OCI-LY7 (cell line): ENCODE results near the gene RDH14. TPM values are rescaled to one million over a fixed set of nuclear protein-coding genes. Genes with fewer than 3 reads are reported as not detected.

Source experiments
- BruUV-seq: library from RNA; stranded (reverse); fragments of 400-500 nt; replicated peaks from 2 replicates; lab custom pipeline; 2021; lab: Mats Ljungman, UMichigan
- CTCF ChIA-PET: fragments of 300-600 bp; sonication (Branson Sonifier 250); formaldehyde crosslinking; loops from one replicate; lab custom pipeline; 2022; ENCODE audit warnings: antibody characterized with exemption; ENCODE audit not compliant: unreplicated experiment; lab: Charles Lee
- POLR2A ChIA-PET: fragments of 300-600 bp; sonication (Branson Sonifier 250); formaldehyde crosslinking; loops from one replicate; lab custom pipeline; 2022; ENCODE audit warnings: antibody characterized with exemption; lab: Charles Lee
- DNase-seq: peaks from one replicate; pipeline ENCODE4 v3.0.0-alpha.2; 2015; ENCODE audit warnings: low spot score
- H2AFZ ChIP-seq: fragments of 200-600 bp; sonication (generic), shearing (Covaris generic); 2 replicates; pipeline ENCODE4 v1.6.1; 2014; ENCODE audit warnings: mild to moderate bottlenecking, antibody characterized with exemption, low read length, moderate library complexity
- H3K27ac ChIP-seq: fragments of 200-600 bp; sonication (generic); 2 replicates; pipeline ENCODE4 v1.5.1; 2014; ENCODE audit warnings: mixed run types, low read depth, mild to moderate bottlenecking, moderate library complexity, low read length, inconsistent platforms; ENCODE audit not compliant: poor library complexity, severe bottlenecking
- H3K36me3 ChIP-seq: fragments of 200-600 bp; sonication (generic); 2 replicates; pipeline ENCODE4 v1.6.1; 2014; ENCODE audit warnings: mild to moderate bottlenecking, antibody characterized with exemption, low read length, moderate library complexity, mixed read lengths; ENCODE audit not compliant: insufficient read depth
- H3K4me1 ChIP-seq: fragments of 200-600 bp; sonication (generic); 2 replicates; pipeline ENCODE4 v1.5.1; 2014; ENCODE audit warnings: mild to moderate bottlenecking, low read length; ENCODE audit not compliant: insufficient read depth, poor library complexity, severe bottlenecking
- H3K4me2 ChIP-seq: fragments of 200-600 bp; sonication (generic); 2 replicates; pipeline ENCODE4 v1.6.1; 2014; ENCODE audit warnings: mild to moderate bottlenecking, low read length
- H3K4me3 ChIP-seq: fragments of 200-600 bp; sonication (generic); 2 replicates; pipeline ENCODE4 v1.5.1; 2014; ENCODE audit warnings: mild to moderate bottlenecking, low read depth, low read length; ENCODE audit not compliant: poor library complexity, severe bottlenecking
- H3K79me2 ChIP-seq: fragments of 200-600 bp; sonication (generic); 2 replicates; pipeline ENCODE4 v1.6.1; 2016; ENCODE audit warnings: low read depth, mild to moderate bottlenecking, low read length, moderate library complexity, mixed read lengths; ENCODE audit not compliant: insufficient read depth
- H3K9me2 ChIP-seq: fragments of 200-600 bp; sonication (generic); 2 replicates; pipeline ENCODE4 v1.6.1; 2016; ENCODE audit warnings: mild to moderate bottlenecking, low read length, mixed read lengths; ENCODE audit not compliant: insufficient read depth
- H3K9me3 ChIP-seq: fragments of 200-600 bp; sonication (generic); 2 replicates; pipeline ENCODE4 v1.6.1; 2014; ENCODE audit warnings: mild to moderate bottlenecking, mixed run types, low read length, mixed read lengths
- H4K20me1 ChIP-seq: fragments of 200-600 bp; sonication (generic); 2 replicates; pipeline ENCODE4 v1.6.1; 2014; ENCODE audit warnings: mild to moderate bottlenecking, antibody characterized with exemption, low read length, moderate library complexity, mixed read lengths; ENCODE audit not compliant: insufficient read depth
- EZH2phosphoT487 ChIP-seq: fragments of 200-600 bp; sonication (generic); IDR thresholded peaks from 2 replicates; pipeline ENCODE4 v1.6.1; 2018; ENCODE audit warnings: low read depth, borderline replicate concordance, mild to moderate bottlenecking, mixed run types, antibody characterized with exemption, low read length, moderate library complexity, mixed read lengths
- intact Hi-C: fragments of 100-400 bp; cut with micrococcal nuclease; formaldehyde crosslinking; loops from one replicate; pipeline ENCODE4 v1.10.0; 2022; ENCODE audit not compliant: unreplicated experiment
- total RNA-seq, 2 experiments: library from RNA; depleted of rRNA in 1 of 2; stranded (reverse); fragments of >200 nt in 1 of 2; shearing (Covaris generic) in 1 of 2; gene quantifications; 2 replicates each; pipeline ENCODE4 v1.2.3, GENCODE V29; 2014 to 2022
- TF ChIP-seq, protein P1 (sequence below): fragments of 200-600 bp; sonication (generic); conservative IDR thresholded peaks from 2 replicates; pipeline ENCODE4 v1.5.1; 2014; ENCODE audit warnings: mild to moderate bottlenecking, antibody characterized with exemption, low read length, moderate library complexity, mixed read lengths

The RDH14 gene
- total RNA-seq, 2 experiments from 2014 or later = 20.6 to 25.2 TPM

DNA sequence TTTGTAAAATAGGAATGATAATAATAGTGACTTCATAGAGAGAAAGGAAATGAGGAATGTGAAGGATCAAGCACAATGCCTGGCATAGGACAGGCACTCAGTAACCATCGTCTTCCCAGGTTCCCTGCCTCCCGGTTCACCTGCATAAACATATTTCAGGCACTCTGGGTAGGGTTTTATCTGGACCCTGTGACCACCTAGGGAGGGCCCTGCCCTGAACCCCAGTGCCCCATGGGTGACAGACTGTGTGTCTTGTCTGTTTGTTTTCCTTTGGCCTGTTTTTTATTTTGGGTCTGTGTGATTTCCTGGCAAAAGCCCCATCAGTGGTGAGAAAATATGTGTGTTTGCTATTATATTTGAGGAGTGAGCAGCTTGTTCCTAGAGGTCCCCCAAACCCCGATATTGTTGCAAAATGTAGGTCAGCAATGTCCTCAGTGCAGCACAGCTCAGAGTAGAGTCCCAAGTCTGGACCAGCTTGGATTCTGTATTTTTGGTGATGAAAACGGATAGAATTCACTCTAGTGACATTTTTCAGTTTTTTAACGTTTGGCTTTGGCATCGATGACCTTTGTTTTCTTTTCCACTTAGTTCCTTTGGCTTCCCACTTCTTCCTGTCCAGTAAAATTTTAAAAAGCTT, 38.5 kb upstream of the RDH14 start:
- Histone ChIP-seq H3K27ac (no peak overlapping the region), H3K9me3 (no peaks in the 10 kb centered on the region), H3K4me3 (no peak overlapping the region), H3K4me1 (peaks cover 26% of the 10 kb centered on the region), H3K9me2 (no peaks in the 10 kb centered on the region), H3K4me2 (0 out of 2 replicates have a peak overlapping the region, but pooled peaks have one; percentile 22), H4K20me1 (no peaks in the 10 kb centered on the region), H2AFZ (0 out of 2 replicates have a peak overlapping the region, but pooled peaks have one; percentile 15), H3K36me3 (no peaks in the 10 kb centered on the region), H3K79me2 (no peaks in the 10 kb centered on the region)
- intact Hi-C loops = no loop called here
- DNase-seq = no peak
- POLR2A ChIA-PET = interaction anchor here (0.6 to 1.6 kb wide), 5 partner anchors 12 to 911 kb away, joined by 3 to 6 read pairs (median 4); partner anchors contain the start of gene RDH14
- CTCF ChIA-PET = no interaction called here
- no peak for TF ChIP-seq EZH2phosphoT487
- TF ChIP-seq, protein P1, sequence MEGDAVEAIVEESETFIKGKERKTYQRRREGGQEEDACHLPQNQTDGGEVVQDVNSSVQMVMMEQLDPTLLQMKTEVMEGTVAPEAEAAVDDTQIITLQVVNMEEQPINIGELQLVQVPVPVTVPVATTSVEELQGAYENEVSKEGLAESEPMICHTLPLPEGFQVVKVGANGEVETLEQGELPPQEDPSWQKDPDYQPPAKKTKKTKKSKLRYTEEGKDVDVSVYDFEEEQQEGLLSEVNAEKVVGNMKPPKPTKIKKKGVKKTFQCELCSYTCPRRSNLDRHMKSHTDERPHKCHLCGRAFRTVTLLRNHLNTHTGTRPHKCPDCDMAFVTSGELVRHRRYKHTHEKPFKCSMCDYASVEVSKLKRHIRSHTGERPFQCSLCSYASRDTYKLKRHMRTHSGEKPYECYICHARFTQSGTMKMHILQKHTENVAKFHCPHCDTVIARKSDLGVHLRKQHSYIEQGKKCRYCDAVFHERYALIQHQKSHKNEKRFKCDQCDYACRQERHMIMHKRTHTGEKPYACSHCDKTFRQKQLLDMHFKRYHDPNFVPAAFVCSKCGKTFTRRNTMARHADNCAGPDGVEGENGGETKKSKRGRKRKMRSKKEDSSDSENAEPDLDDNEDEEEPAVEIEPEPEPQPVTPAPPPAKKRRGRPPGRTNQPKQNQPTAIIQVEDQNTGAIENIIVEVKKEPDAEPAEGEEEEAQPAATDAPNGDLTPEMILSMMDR = no peak
- no TSS peak for BruUV-seq

DNA sequence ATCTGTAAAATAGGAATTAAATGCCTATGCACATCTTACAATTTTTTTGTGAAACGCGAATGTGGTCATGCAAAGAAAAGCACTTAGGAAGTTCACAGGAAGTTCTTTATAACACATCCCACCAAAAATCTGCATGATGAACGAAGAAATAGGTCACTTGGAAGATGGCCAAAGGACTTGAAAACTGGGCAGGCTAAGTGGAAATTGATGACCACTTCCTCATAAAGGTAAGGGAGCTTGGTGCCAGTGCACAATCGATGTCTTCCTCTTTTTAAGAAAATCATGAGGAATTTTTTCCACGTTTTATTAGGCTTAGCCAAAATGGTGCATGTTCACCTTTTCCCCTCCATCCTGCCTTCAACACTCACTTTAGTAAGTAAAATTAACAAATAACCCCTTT, 37.2 kb upstream of the RDH14 start:
- intact Hi-C loops = no loop called here
- Histone ChIP-seq H3K4me1 (peaks cover 26% of the 10 kb centered on the region), H3K9me3 (no peaks in the 10 kb centered on the region), H3K79me2 (no peaks in the 10 kb centered on the region), H3K4me2 (no peak overlapping the region), H3K9me2 (no peaks in the 10 kb centered on the region), H3K4me3 (no peak overlapping the region), H3K27ac (no peak overlapping the region), H4K20me1 (no peaks in the 10 kb centered on the region), H2AFZ (no peak overlapping the region), H3K36me3 (no peaks in the 10 kb centered on the region)
- DNase-seq = no peak
- TF ChIP-seq EZH2phosphoT487 = no peak
- TF ChIP-seq, protein P1 = no peak
- ChIA-PET POLR2A (interaction anchor here (1.1 kb wide), 1 partner anchor 39 kb away, joined by 3 read pairs; no protein-coding TSS in a partner anchor), CTCF (no interaction called here)
- no TSS peak for BruUV-seq

DNA sequence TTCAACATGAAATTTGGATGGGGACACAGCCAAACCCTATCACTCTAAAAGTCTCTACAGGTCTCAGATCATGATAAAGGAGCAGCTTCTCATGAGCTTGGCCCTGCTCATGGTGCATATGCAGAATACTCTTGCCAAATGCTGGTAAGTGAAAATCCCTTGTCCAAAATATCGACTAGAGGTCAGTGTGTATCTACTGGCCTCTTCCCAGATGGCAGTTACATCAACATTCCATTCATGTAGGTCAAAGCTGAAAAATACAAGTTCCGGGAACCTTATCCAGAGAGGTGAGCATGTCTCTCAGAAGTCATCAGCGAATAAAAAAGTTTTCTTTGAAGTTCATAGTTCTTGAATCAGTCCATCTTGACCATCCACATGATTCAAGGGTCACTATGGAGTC, 36.5 kb upstream of the RDH14 start:
- no peaks in the 10 kb centered on the region for H3K9me3 ChIP-seq
- intact Hi-C loops = no loop called here
- H3K4me1 ChIP-seq = peaks cover 26% of the 10 kb centered on the region
- BruUV-seq = no TSS peak
- no peaks in the 10 kb centered on the region for H3K9me2 ChIP-seq
- H4K20me1 ChIP-seq = no peaks in the 10 kb centered on the region
- H3K4me2 ChIP-seq = no peak overlapping the region
- ChIA-PET POLR2A (interaction anchor here (1.0 kb wide), 1 partner anchor 37 kb away, joined by 3 read pairs; the partner anchor contains the start of gene RDH14), CTCF (no interaction called here)
- no peak overlapping the region for H3K27ac ChIP-seq
- DNase-seq = no peak
- no peaks in the 10 kb centered on the region for H3K36me3 ChIP-seq
- H3K79me2 ChIP-seq = no peaks in the 10 kb centered on the region
- no peak overlapping the region for H3K4me3 ChIP-seq
- H2AFZ ChIP-seq = no peak overlapping the region
- no peak for TF ChIP-seq EZH2phosphoT487
- TF ChIP-seq, protein P1 = no peak
